Dendritic cell treated with granulocyte-macrophage colony-stimulating factor and Interleukin-4, amounts not matched to agents 40 ng/mL and 50 ng/mL, for 4 days (primary cell): Measurements from ENCODE around the gene FAM20A.

Source experiments
- H3K27ac Mint-ChIP-seq: one replicate; pipeline ENCODE4 v1.8.0; 2022; ENCODE audit warnings: mild to moderate bottlenecking, mixed read lengths
- H3K27me3 Mint-ChIP-seq: one replicate; pipeline ENCODE4 v1.8.0; 2022; ENCODE audit warnings: mild to moderate bottlenecking, mixed read lengths
- H3K36me3 Mint-ChIP-seq: one replicate; pipeline ENCODE4 v1.8.0; 2022; ENCODE audit warnings: low read depth, mixed read lengths
- H3K4me1 Mint-ChIP-seq: one replicate; pipeline ENCODE4 v1.8.0; 2022; ENCODE audit warnings: low read depth, mixed read lengths
- H3K4me3 Mint-ChIP-seq: one replicate; pipeline ENCODE4 v1.8.0; 2022; ENCODE audit warnings: mild to moderate bottlenecking, moderate library complexity, mixed read lengths
- H3K9me3 Mint-ChIP-seq: one replicate; pipeline ENCODE4 v1.8.0; 2022; ENCODE audit warnings: mixed read lengths
- intact Hi-C: fragments of 100-400 bp; cut with micrococcal nuclease; formaldehyde crosslinking; loops from one replicate; pipeline ENCODE4 v1.15.0; 2022

Gene FAM20A

GRCh38 chr17:68616334-68616733, 15.2 kb upstream of the FAM20A start:
- Mint-ChIP-seq H3K36me3 (no peaks in the 10 kb centered on the region), H3K27ac (no peak overlapping the region), H3K4me1 (peaks cover 21% of the 10 kb centered on the region), H3K4me3 (no peak overlapping the region), H3K27me3 (peaks cover 12% of the 10 kb centered on the region), H3K9me3 (peaks cover 13% of the 10 kb centered on the region)
- intact Hi-C loops = loop anchor here (5.0 to 10.0 kb wide), 2 partner anchors 44 to 138 kb away; no protein-coding TSS in a partner anchor

DNA sequence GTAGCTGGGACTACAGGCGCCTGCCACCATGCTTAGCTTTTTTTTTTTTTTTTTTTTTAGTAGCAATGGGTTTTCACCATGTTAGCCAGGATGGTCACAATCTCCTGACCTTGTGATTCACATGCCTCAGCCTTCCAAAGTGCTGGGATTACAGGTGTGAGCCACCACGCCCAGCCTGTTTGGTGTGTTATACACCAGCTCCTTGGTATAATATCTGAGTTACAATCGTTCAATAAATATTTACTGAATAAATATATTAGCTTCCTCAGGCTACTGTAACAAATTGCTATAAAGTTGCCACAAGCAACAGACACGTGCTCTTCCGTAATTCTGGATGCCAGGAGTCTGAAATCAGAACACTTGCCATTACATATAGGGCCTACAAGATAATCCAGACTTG, 13.6 kb upstream of the FAM20A start:
- H3K4me1 Mint-ChIP-seq = peaks cover 21% of the 10 kb centered on the region
- H3K9me3 Mint-ChIP-seq = peaks cover 12% of the 10 kb centered on the region
- intact Hi-C loops = loop anchor here (5.0 to 10.0 kb wide), 3 partner anchors 42 to 140 kb away; no protein-coding TSS in a partner anchor
- no peak overlapping the region for H3K27ac Mint-ChIP-seq
- H3K4me3 Mint-ChIP-seq = no peak overlapping the region
- peaks cover 7% of the 10 kb centered on the region for H3K27me3 Mint-ChIP-seq
- peaks cover 8% of the 10 kb centered on the region for H3K36me3 Mint-ChIP-seq

DNA sequence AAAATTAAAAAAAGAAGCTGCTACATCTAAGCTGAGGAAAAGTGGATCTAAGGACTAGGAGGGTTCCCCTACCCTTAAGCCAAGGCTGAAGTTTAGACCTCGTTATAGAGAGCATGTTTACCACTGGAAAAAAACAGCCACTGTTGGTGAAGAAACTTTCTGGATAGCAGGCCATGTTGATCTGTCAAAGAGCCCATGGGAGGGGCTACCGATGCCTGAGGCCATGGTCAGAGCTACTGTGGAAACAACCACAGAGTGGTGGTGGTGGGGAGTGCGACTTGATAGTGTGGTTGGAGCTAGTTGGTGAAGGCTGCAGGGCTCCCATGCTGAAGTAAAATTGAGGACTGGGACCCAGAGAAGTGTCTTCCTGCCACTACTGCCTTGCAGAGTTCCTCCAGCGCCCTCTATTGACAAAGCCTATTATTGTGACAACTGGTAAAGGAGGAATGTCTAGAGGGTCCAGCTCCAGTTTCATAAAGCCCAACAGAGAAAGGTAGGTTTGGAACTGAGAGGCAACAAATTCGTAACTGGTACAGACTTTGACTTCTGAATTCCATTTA, 12.7 kb upstream of the FAM20A start:
- H3K4me1 Mint-ChIP-seq = peaks cover 21% of the 10 kb centered on the region
- H3K36me3 Mint-ChIP-seq = peaks cover 8% of the 10 kb centered on the region
- no peak overlapping the region for H3K4me3 Mint-ChIP-seq
- peaks cover 10% of the 10 kb centered on the region for H3K9me3 Mint-ChIP-seq
- no peak overlapping the region for H3K27ac Mint-ChIP-seq
- intact Hi-C loops = loop anchor here (5.0 to 10.0 kb wide), 2 partner anchors 82 to 141 kb away; no protein-coding TSS in a partner anchor
- H3K27me3 Mint-ChIP-seq = peaks cover 4% of the 10 kb centered on the region

DNA sequence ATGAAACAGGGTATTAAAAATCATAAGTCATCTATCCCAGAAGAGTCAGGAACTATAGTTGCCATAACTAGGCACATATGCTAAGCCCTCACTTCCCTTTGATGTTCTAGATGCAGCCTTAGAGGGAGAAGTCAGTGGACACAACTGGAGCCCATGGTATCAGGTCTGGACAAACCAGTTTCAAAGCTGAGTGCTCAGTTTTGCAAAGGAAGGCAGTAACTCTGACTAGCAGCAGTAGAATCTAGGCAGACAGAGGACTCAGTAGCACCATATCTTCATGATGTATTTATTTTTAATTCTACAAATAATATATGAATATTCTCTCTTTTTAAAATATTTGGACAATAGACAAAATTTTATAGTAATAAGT, 11.7 kb upstream of the FAM20A start:
- H3K4me1 Mint-ChIP-seq = peaks cover 21% of the 10 kb centered on the region
- no peak overlapping the region for H3K4me3 Mint-ChIP-seq
- peaks cover 8% of the 10 kb centered on the region for H3K36me3 Mint-ChIP-seq
- H3K9me3 Mint-ChIP-seq = peaks cover 15% of the 10 kb centered on the region
- H3K27me3 Mint-ChIP-seq = no peaks in the 10 kb centered on the region
- intact Hi-C loops = loop anchor here (5.0 to 10.0 kb wide), 2 partner anchors 81 to 142 kb away; no protein-coding TSS in a partner anchor
- no peak overlapping the region for H3K27ac Mint-ChIP-seq

DNA sequence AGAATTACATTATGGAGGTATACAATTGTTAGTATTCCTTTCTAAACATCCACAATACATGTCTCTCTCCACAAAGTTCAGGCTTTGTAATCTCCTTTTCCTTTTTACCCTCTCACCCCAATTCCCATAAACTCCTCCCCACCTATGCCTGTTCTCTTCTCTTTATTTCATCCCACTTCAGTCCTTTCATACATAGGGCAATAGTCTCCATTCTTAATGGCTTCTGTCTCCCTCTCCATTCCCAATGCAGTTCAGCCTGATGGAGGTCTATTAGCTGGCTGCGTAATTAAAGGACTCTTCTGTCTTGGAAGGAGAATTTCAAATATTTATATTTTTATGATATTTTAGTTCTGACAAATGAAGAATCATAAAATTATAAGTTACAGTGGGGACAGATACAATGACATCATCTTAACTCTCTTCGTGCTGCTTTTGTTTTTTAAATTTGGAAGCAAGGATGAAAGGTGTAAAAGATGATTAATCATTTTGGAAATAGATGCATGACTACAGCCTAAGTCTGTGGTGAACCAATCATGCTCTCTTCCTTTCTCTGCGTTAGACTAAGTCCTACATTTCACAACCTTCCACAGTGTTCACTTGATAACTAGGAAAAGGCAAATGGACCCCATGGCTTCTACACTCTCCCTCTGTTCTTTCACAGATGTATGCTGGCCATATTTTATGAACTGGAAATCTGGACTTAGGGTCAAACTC, 11.2 kb upstream of the FAM20A start:
- Mint-ChIP-seq H3K9me3 (peaks cover 20% of the 10 kb centered on the region), H3K27ac (no peak overlapping the region), H3K4me1 (peaks cover 21% of the 10 kb centered on the region), H3K27me3 (no peaks in the 10 kb centered on the region), H3K36me3 (peaks cover 8% of the 10 kb centered on the region), H3K4me3 (no peak overlapping the region)
- intact Hi-C loops = loop anchor here (5.0 to 10.0 kb wide), 2 partner anchors 80 to 142 kb away; no protein-coding TSS in a partner anchor

DNA sequence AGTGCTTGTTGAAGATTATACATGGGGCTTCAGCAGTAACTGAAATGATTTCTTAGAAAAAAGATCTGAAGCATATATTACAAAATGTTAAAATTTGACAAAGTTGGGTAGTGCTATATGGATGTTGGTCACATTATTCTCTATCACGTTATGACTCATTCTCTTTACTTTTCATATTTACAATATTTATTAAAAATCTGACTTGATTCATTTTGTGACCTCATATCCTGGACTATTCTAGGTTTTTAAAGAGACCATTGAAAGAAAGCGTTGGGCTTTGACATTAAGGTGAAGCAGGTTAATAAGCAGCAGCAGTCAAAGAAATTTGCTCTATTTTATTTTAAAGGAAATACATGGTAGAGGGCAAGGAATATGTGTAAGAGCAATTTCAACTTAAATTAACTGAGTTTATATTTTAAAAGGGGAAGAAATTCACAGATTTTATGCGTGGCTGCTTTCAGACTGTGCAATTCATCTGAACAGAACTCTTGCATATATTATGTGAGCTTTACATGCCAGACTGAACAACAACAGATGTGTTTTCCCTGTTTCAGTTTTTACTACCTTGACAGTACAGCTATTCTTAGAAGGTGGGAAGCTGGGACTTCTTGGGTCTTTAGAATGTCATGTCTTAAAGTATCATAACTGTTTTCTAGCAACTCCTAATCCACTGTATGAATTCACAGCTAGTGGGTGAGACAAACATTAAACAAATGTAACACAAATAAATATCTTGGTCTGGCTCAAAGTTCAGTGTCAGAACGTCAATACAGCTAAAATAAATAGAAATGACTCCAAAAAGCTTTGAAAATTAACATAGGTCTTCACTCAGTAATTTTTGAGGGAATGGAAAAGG, 10.4 kb upstream of the FAM20A start:
- intact Hi-C loops = loop anchor here (5.0 to 10.0 kb wide), 2 partner anchors 79 to 143 kb away; no protein-coding TSS in a partner anchor
- peaks cover 8% of the 10 kb centered on the region for H3K36me3 Mint-ChIP-seq
- H3K4me3 Mint-ChIP-seq = no peak overlapping the region
- H3K4me1 Mint-ChIP-seq = peaks cover 21% of the 10 kb centered on the region
- H3K27ac Mint-ChIP-seq = no peak overlapping the region
- no peaks in the 10 kb centered on the region for H3K27me3 Mint-ChIP-seq
- H3K9me3 Mint-ChIP-seq = peaks cover 26% of the 10 kb centered on the region

- H3K36me3 Mint-ChIP-seq = peaks cover 8% of the 10 kb centered on the region
- no peak overlapping the region for H3K4me3 Mint-ChIP-seq
- H3K9me3 Mint-ChIP-seq = peaks cover 26% of the 10 kb centered on the region
- H3K27me3 Mint-ChIP-seq = no peaks in the 10 kb centered on the region
- H3K4me1 Mint-ChIP-seq = peaks cover 30% of the 10 kb centered on the region
- intact Hi-C loops = loop anchor here (5.0 to 10.0 kb wide), 2 partner anchors 78 to 144 kb away; no protein-coding TSS in a partner anchor
- H3K27ac Mint-ChIP-seq = no peak overlapping the region
Measured at GRCh38 chr17:68610554-68610953, 9.4 kb upstream of the FAM20A start.

- H3K9me3 Mint-ChIP-seq = peaks cover 26% of the 10 kb centered on the region
- peaks cover 40% of the 10 kb centered on the region for H3K4me1 Mint-ChIP-seq
- peaks cover 8% of the 10 kb centered on the region for H3K36me3 Mint-ChIP-seq
- H3K27ac Mint-ChIP-seq = no peak overlapping the region
- intact Hi-C loops = no loop called here
- peaks cover 3% of the 10 kb centered on the region for H3K27me3 Mint-ChIP-seq
- H3K4me3 Mint-ChIP-seq = no peak overlapping the region
Measured at GRCh38 chr17:68608515-68609130, 7.5 kb upstream of the FAM20A start.

DNA sequence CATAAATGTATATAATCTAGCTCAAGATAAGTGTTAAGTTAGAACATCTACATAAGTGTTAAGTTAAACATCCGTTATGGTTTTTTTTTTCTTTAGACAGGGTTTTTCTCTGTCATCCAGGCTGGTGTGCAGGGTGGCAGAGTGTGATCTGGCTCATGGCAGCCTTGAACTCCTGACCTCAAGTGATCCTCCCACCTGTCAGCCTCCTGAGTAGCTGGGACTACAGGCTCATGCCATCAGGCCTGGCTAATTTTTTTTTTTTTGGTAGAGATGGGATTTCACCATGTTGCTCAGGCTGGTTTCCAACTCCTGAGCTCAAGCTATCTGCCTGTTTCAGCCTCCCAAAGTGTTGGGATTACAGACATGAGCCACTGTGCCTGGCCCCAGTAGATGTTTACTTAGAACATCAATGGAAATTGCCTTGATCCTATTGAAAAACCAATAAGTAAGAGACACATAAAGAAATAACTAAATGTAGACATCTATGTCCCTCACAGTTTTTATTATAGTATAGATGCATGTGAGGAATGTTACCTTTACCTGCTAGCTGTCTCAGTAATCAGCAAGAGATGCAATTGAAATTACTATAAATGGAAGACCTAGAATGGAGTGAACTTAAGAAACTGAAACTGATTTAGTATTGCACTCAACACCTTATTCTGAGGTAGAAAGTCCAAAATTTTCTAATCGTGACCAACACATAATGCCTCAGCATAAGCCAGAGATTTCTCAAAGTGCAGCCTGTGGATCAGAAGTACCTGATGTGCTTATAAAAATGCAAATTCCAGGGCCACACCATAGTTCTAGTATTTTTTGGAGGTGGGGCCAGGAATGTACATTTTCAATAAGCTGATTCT, 5.5 kb upstream of the FAM20A start:
- Mint-ChIP-seq H3K9me3 (peaks cover 26% of the 10 kb centered on the region), H3K36me3 (peaks cover 8% of the 10 kb centered on the region), H3K4me1 (peaks cover 42% of the 10 kb centered on the region), H3K27ac (no peak overlapping the region), H3K27me3 (peaks cover 3% of the 10 kb centered on the region), H3K4me3 (no peak overlapping the region)
- intact Hi-C loops = no loop called here

DNA sequence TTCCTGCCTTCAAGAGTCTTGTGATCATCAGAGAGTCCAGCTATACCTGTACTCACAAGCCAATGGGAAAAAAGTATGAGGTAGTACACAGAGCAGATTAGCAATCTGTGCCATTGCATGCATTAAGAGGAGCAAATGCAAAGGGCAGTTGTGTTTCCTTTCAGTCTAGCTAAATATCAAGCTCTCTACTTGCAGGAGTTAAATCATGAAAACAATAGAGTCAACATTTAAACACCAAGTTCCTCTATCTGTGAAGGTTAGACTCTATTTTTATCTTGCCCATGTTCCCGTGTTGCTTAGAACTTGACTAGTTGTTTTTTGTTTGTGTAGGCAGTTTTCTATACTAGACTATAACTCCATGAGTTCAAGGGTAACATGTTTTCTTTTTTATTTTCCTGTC, 4.7 kb upstream of the FAM20A start:
- Mint-ChIP-seq H3K27ac (no peak overlapping the region), H3K4me1 (peaks cover 48% of the 10 kb centered on the region), H3K27me3 (peaks cover 3% of the 10 kb centered on the region), H3K4me3 (no peak overlapping the region), H3K9me3 (peaks cover 24% of the 10 kb centered on the region), H3K36me3 (peaks cover 8% of the 10 kb centered on the region)
- intact Hi-C loops = no loop called here

DNA sequence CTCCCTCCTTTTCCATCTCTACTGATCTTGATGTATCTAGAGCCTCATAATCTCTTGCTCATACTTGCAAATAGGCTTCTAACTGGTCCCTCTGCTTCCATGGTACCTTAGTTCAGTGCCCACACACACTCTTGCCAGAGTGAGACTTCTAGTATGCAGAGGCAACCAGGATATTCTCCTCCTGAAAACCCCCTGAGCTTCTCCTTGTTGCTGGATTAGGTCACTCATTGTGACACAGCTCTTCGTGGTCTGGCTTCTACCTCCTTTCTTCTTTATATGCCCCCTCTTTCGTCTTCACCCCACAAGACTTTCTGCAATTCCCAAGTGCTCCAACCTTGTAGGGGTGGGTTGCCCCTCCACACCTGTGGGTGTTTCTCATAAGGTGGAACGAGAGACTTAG, 2.5 kb upstream of the FAM20A start:
- Mint-ChIP-seq H3K27ac (peak overlapping the region; percentile 85), H3K9me3 (peaks cover 16% of the 10 kb centered on the region), H3K4me1 (peaks cover 55% of the 10 kb centered on the region), H3K36me3 (peaks cover 6% of the 10 kb centered on the region), H3K27me3 (peaks cover 15% of the 10 kb centered on the region), H3K4me3 (peak overlapping the region; percentile 20)
- intact Hi-C loops = no loop called here

DNA sequence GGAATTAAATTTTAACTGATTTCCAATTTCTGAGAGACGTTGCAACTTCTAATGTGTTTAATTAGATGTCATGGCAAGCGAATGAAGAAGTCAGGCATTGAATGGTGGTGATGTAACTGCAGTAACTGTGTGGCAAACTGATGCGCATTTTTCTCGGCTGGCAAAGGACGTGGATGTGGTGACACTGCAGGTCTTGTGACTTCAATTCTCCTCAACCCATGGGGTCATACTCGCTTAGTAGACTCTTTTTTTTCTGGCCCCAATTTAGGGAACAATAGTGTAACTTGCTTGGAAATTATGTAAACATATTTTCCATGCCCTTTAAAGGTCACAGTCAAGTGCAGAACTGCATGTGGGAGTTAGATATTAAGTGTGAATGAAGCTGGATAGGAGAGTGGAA, 1.9 kb upstream of the FAM20A start:
- intact Hi-C loops = no loop called here
- Mint-ChIP-seq H3K36me3 (peaks cover 6% of the 10 kb centered on the region), H3K4me1 (peaks cover 59% of the 10 kb centered on the region), H3K27me3 (peaks cover 21% of the 10 kb centered on the region), H3K27ac (peak overlapping the region; percentile 85), H3K4me3 (no peak overlapping the region), H3K9me3 (peaks cover 12% of the 10 kb centered on the region)

DNA sequence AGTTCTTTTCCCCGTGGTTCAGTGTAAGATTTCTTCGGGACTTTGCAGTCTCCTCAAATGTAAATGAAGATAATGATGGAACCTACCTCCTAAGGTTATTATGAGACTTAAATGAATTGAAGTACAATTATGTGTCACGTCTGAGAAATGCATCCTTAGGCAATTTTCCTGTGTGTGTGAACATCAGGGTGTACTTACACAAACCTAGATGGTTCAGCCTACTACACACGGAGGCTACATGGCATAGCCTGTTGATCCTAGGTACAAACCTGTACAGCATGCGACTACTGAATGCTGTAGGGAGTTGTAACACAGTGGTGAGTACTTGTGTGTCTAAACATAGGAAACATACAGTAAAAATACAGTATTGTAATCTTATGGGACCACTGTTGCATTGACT, 1.1 kb upstream of the FAM20A start:
- intact Hi-C loops = no loop called here
- Mint-ChIP-seq H3K27ac (peak overlapping the region; percentile 85), H3K27me3 (peaks cover 29% of the 10 kb centered on the region)

More for the DNA sequence above, 1.1 kb upstream of the FAM20A start:
- H3K9me3 Mint-ChIP-seq = peaks cover 5% of the 10 kb centered on the region
- H3K4me3 Mint-ChIP-seq = peak overlapping the region; percentile 81
- peaks cover 65% of the 10 kb centered on the region for H3K4me1 Mint-ChIP-seq
- H3K36me3 Mint-ChIP-seq = peaks cover 6% of the 10 kb centered on the region
